Upper lobe of left lung (tissue), 4 donors: ENCODE data around the gene CIITA.

Source experiments
- EP300 ChIP-seq, 4 donors: sonication (generic); formaldehyde crosslinking; IDR thresholded peaks; one replicate each; pipeline ENCODE4 v1.5.1; 2017; ENCODE audit warnings: antibody characterized with exemption in 4 of 4, control low read depth in 2 of 4
- POLR2A ChIP-seq, 4 donors: fragments of 450-650 bp; IDR thresholded peaks; one replicate each; pipeline ENCODE4 v1.5.1; 2016 to 2017; ENCODE audit warnings: antibody characterized with exemption in 4 of 4, mild to moderate bottlenecking in 2 of 4
- TF ChIP-seq, protein P1 (sequence below), 6 experiments: fragments of 450-650 bp in 4 of 6; fragments of 200-600 bp in 2 of 6; sonication (generic) in 2 of 6; IDR thresholded peaks; one replicate each; pipeline ENCODE4 v1.5.1; 2016 to 2019; ENCODE audit warnings: antibody characterized with exemption in 6 of 6

DNA sequence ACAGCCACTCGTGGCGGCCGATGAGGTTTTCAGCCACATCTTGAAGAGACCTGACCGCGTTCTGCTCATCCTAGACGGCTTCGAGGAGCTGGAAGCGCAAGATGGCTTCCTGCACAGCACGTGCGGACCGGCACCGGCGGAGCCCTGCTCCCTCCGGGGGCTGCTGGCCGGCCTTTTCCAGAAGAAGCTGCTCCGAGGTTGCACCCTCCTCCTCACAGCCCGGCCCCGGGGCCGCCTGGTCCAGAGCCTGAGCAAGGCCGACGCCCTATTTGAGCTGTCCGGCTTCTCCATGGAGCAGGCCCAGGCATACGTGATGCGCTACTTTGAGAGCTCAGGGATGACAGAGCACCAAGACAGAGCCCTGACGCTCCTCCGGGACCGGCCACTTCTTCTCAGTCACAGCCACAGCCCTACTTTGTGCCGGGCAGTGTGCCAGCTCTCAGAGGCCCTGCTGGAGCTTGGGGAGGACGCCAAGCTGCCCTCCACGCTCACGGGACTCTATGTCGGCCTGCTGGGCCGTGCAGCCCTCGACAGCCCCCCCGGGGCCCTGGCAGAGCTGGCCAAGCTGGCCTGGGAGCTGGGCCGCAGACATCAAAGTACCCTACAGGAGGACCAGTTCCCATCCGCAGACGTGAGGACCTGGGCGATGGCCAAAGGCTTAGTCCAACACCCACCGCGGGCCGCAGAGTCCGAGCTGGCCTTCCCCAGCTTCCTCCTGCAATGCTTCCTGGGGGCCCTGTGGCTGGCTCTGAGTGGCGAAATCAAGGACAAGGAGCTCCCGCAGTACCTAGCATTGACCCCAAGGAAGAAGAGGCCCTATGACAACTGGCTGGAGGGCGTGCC lies 30.1 kb downstream of the CIITA start:
- TF ChIP-seq EP300 (IDR thresholded peaks at IDR 0.05) = no peak
- TF ChIP-seq, protein P1, sequence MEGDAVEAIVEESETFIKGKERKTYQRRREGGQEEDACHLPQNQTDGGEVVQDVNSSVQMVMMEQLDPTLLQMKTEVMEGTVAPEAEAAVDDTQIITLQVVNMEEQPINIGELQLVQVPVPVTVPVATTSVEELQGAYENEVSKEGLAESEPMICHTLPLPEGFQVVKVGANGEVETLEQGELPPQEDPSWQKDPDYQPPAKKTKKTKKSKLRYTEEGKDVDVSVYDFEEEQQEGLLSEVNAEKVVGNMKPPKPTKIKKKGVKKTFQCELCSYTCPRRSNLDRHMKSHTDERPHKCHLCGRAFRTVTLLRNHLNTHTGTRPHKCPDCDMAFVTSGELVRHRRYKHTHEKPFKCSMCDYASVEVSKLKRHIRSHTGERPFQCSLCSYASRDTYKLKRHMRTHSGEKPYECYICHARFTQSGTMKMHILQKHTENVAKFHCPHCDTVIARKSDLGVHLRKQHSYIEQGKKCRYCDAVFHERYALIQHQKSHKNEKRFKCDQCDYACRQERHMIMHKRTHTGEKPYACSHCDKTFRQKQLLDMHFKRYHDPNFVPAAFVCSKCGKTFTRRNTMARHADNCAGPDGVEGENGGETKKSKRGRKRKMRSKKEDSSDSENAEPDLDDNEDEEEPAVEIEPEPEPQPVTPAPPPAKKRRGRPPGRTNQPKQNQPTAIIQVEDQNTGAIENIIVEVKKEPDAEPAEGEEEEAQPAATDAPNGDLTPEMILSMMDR (IDR thresholded peaks at IDR 0.05) = no peak
- no peak for TF ChIP-seq POLR2A (IDR thresholded peaks at IDR 0.05)
